ENCODE data around the gene TMEM187. TPM values are rescaled to one million over a fixed set of nuclear protein-coding genes. Genes with fewer than 3 reads are reported as not detected.

The TMEM187 gene
- total RNA-seq, 1 donor from 2014 or later: 19.2 TPM

DNA sequence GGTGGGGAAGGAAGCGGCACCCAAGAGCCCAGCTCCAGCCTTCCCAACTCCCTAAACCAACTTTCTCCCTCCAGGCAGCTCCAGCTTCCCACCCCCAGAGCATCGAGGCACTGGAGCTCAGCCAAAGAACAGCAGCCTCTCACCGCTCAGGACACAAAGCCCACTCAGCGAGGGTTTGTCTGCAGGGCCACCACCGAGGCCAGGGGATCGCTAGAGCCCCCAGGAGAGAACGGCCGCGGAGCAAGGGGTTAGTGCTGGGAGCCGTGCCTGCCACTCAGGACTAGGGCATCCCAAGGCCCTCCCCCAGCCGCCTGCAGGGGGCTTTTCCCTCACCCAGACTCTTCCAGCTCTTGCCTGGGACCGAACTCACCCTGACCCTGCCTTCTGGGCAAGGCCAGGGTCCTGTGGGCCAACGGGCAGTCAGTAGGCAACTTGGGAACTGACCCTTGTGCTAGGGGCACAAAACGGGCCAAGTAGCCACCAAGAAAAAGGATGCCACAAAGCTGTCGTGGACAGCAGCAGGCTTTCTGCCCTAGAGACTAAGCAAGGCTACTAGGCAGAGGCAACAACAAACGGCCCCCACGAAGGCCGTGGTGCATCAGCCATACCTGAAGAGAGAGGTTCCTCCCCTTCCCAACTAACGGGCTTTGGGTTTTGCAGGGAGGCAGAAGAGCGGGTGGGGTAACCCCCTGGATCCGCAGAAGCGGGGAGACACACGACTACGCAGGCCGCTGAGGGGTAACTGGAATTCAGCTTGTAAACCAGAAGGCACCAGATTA is 3.2 kb upstream of the TMEM187 start:
- H3K27ac Mint-ChIP-seq (ENCODE audit: unreplicated experiment): peak overlapping the region; percentile 95
- peaks cover 52% of the 10 kb centered on the region for H3K4me1 Mint-ChIP-seq (ENCODE audit: unreplicated experiment)
- no peak for DNase-seq (ENCODE audit: extremely low spot score, unreplicated experiment)
- no peaks in the 10 kb centered on the region for H3K9me3 Mint-ChIP-seq (ENCODE audit: unreplicated experiment)
- TF ChIP-seq, protein P1, sequence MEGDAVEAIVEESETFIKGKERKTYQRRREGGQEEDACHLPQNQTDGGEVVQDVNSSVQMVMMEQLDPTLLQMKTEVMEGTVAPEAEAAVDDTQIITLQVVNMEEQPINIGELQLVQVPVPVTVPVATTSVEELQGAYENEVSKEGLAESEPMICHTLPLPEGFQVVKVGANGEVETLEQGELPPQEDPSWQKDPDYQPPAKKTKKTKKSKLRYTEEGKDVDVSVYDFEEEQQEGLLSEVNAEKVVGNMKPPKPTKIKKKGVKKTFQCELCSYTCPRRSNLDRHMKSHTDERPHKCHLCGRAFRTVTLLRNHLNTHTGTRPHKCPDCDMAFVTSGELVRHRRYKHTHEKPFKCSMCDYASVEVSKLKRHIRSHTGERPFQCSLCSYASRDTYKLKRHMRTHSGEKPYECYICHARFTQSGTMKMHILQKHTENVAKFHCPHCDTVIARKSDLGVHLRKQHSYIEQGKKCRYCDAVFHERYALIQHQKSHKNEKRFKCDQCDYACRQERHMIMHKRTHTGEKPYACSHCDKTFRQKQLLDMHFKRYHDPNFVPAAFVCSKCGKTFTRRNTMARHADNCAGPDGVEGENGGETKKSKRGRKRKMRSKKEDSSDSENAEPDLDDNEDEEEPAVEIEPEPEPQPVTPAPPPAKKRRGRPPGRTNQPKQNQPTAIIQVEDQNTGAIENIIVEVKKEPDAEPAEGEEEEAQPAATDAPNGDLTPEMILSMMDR (IDR thresholded peaks at IDR 0.05): no peak
- no peaks in the 10 kb centered on the region for H3K27me3 Mint-ChIP-seq (ENCODE audit: unreplicated experiment)
- H3K36me3 Mint-ChIP-seq (ENCODE audit: unreplicated experiment): no peaks in the 10 kb centered on the region
- peak overlapping the region; percentile 100 for H3K4me3 Mint-ChIP-seq (ENCODE audit: unreplicated experiment)

DNA sequence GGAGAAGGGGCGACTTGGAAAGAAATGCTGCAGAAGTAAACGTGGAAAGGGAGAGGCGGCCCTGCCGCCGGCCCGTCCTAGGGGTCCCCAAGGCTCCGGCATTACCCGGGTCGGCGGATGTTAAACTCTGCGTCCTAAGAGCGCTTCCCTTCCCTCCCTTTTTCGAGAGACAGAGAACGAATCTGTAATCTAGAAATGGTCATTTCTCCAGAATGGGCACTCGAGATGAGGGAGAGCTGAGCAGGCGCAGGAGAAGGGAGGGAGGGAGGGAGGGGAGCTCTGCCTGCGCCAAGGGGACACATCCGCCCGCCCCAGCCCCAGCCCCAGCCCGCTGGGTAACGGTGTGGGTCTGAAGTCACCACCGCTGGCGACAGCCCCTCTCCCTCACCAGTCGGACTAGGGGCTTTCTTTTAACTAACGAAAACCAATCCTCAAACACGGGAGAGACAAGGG is 2.6 kb upstream of the TMEM187 start:
- peak overlapping the region; percentile 95 for H3K27ac Mint-ChIP-seq (ENCODE audit: unreplicated experiment)
- H3K36me3 Mint-ChIP-seq (ENCODE audit: unreplicated experiment): no peaks in the 10 kb centered on the region
- DNase-seq (ENCODE audit: extremely low spot score, unreplicated experiment): no peak
- peak overlapping the region; percentile 100 for H3K4me3 Mint-ChIP-seq (ENCODE audit: unreplicated experiment)
- TF ChIP-seq, protein P1 (IDR thresholded peaks at IDR 0.05): no peak
- no peaks in the 10 kb centered on the region for H3K27me3 Mint-ChIP-seq (ENCODE audit: unreplicated experiment)
- no peaks in the 10 kb centered on the region for H3K9me3 Mint-ChIP-seq (ENCODE audit: unreplicated experiment)
- H3K4me1 Mint-ChIP-seq (ENCODE audit: unreplicated experiment): peaks cover 59% of the 10 kb centered on the region

DNA sequence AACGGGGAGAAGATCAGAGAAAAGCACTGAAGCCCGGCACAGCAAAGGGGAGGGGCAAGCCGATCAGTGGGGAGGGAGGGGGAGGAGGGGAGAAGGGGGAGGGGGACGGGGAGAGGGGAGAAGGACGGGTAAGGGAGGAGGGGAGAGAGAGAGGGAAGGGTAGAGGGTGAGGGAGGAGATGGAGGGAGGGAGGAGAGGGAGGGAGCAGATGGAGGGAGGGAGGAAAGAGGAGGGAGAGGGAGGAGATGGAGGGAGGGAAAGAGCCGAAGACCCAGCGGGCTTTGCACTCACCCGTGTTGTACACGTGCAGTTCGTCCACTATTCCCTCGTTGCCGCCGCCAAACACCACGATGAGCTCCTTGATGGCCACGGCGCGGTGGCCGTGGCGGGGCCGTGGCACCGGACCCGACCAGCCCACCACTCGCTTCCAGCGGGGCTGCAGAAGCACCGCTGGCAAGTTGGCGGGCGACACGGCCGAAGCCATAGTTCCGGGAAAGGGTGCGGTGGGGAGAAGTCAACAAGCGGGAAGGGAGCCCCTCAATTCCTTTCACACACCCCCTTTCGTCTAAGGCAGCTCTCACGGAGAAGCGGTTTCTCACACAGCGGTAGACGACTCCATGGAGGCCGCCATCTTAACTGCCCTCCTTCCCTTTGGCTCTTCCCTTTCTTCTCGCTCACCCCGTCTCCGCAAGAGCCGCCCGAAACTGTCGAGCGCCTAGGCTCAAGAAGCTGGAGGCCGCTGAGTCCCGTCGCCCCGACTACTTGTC is 2.0 kb upstream of the TMEM187 start:
- Mint-ChIP-seq H3K4me3 (ENCODE audit: unreplicated experiment) (peak overlapping the region; percentile 100), H3K9me3 (ENCODE audit: unreplicated experiment) (no peaks in the 10 kb centered on the region), H3K4me1 (ENCODE audit: unreplicated experiment) (peaks cover 60% of the 10 kb centered on the region), H3K36me3 (ENCODE audit: unreplicated experiment) (no peaks in the 10 kb centered on the region), H3K27me3 (ENCODE audit: unreplicated experiment) (no peaks in the 10 kb centered on the region), H3K27ac (ENCODE audit: unreplicated experiment) (peak overlapping the region; percentile 100)
- TF ChIP-seq, protein P1 (IDR thresholded peaks at IDR 0.05): no peak
- no peak for DNase-seq (ENCODE audit: extremely low spot score, unreplicated experiment)

DNA sequence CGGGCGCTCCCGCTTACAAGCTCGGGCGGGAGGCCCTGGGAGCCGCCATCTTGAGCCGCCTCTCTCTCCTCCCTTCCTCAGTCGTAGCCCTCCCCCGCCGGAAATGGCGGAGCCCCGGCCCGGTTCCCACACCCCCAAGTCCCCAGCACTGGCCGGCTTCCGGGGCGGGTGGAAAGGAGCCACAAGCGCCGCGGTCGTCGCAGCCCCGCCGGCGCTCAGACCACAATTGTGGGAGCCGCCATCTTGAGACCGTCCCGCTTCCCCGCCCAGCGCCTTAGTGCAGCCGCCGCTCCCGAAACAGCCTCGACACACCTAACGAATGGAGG is 1.5 kb upstream of the TMEM187 start:
- H3K9me3 Mint-ChIP-seq (ENCODE audit: unreplicated experiment): no peaks in the 10 kb centered on the region
- H3K36me3 Mint-ChIP-seq (ENCODE audit: unreplicated experiment): no peaks in the 10 kb centered on the region
- peaks cover 58% of the 10 kb centered on the region for H3K4me1 Mint-ChIP-seq (ENCODE audit: unreplicated experiment)
- H3K27ac Mint-ChIP-seq (ENCODE audit: unreplicated experiment): peak overlapping the region; percentile 100
- peak; percentile 98 for DNase-seq (ENCODE audit: extremely low spot score, unreplicated experiment)
- no peaks in the 10 kb centered on the region for H3K27me3 Mint-ChIP-seq (ENCODE audit: unreplicated experiment)
- peak overlapping the region; percentile 100 for H3K4me3 Mint-ChIP-seq (ENCODE audit: unreplicated experiment)
- TF ChIP-seq, protein P1 (IDR thresholded peaks at IDR 0.05): no peak

Measured in osteocyte (in vitro differentiated cells).